NCI-H774 (cell line): ENCODE data around the gene TKFC.
A peak's percentile ranks its signal among the peaks of the same experiment; 100 is the strongest.
"Not testable (repeated sequence)": the region's sequence is repeated elsewhere in the genome, so short reads cannot be mapped to it uniquely, and the experiment has no call there.

Experiments
- DNase-seq: peaks from one replicate; lab custom pipeline; 2025; lab: John Stamatoyannopoulos, UW

The TKFC gene

DNA sequence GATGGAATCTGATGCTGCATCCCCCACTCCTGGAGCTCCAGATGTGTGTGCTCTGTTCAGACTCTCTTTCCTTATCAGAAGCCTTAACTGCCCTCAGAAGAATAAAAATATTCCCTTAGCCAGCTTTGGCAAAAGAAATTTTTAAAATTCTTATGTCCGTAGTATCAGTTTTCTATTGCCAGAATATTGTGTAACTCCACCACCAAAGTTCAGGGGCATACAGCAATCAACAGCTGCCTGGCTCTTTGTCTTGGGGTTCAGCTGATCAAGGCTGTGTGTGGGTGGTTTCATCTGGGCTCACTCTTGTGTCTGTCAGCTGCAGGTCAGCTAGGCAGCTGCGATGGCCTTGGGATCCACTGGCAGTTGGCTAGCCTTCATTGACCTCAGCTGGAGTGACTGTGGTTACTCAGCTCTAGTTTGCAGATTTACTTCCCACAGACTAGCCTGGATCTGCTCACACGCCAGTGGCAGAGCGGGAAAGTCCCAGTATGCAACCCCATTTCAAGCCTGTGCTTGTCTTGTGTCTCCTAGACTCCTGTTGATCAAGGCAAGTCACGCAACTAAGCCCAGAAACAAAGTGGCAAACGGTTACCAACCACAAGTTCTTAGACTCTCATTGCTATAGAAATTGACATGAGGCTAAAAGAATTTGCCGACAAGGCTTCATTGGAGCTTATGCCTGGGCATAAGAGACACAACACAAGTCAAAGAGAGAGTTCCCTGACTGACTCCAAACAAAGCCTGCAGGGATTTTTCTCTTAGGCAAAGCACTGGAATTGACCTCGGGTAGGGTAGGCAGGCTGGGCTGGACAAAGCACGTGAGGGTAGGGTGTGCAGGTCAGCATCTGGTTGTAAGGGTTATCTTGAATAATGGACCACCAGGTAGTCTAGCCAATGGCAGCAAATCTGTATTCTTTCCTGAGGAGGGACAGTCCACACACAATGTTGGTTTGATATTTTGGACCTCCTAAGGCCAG, 36.6 kb downstream of the TKFC start:
- no peak for DNase-seq

DNA sequence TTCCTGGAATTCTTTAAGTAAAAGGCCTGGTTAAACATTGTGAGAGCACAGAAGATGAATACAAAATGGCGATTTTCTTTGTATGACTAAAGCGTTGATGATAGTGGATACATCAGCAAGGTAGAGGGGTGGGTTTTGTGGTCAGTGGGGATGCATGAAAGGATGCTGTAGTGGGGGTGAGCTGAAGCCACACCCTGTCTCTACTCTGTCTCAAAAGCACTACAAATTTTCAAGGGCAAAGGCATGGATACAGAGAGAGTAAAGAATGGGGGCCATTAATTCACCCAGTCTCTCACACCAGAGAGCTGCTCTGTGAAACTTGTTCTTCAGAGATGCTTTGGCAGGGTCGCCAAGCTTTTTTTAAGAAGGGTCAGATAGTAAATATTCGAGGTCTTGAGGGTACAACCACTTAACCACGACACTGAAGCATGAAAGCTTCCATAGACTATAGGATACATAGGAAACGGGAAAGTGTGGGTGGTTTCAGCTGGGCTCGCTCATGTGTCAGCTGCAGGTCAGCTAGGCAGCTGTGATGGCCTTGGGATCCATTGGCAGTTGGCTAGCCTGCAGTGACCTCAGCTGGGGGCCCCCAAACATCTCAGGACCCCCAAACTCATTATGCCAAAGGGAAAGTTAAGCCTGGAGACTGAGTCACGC, 37.4 kb downstream of the TKFC start:
- DNase-seq: no peak

DNA sequence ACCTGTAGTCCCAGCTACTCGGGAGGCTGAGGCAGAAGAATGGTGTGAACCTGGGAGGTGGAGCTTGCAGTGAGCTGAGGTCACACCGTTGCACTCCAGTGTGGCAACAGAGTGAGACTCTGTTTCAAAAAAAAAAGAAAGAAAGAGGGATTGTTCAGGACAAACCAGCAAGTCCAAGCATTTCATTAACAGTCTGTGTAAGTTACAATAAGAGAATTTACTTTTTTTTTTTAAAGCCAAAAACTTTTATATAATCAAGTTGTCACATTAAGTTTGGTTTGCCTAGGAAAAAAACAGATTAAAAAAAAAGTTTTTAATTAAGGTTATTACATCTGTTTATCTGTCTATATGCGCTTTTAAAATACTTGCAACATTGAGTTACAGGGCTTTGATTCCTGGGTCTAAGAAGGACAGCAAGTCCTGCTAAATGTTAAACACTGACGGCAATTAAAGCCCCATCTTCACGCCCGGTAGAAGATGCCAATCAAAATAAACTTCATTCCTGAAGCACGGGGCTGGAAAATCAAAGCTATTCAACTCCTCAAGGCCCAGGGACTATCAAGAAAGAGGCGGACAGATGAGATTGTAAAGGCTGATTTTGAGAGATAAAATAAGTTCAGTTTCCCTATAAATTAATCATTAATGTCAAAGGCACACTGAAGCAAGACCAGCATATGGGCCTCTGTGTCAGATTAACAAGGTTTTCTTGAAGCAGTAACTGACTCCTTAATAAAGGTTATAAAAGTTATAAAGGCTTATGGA, 39.8 kb downstream of the TKFC start:
- no peak for DNase-seq

DNA sequence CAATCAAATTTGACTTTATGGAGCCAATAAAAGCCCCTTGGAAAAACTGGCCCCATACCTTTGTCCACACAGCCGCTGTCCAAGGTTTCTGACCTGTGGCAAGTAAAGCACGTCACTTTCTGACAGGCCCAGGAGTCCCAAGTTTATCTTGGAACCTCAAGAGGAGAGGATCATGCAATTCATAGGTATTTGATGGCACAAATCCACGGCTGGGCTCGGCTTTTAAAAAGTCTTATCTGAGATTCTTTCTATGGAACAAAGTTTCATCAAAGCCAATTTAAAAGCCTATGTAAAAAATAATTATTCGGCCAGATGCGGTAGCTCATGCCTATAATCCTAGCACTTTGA, 42.7 kb downstream of the TKFC start:
- DNase-seq: no peak

DNA sequence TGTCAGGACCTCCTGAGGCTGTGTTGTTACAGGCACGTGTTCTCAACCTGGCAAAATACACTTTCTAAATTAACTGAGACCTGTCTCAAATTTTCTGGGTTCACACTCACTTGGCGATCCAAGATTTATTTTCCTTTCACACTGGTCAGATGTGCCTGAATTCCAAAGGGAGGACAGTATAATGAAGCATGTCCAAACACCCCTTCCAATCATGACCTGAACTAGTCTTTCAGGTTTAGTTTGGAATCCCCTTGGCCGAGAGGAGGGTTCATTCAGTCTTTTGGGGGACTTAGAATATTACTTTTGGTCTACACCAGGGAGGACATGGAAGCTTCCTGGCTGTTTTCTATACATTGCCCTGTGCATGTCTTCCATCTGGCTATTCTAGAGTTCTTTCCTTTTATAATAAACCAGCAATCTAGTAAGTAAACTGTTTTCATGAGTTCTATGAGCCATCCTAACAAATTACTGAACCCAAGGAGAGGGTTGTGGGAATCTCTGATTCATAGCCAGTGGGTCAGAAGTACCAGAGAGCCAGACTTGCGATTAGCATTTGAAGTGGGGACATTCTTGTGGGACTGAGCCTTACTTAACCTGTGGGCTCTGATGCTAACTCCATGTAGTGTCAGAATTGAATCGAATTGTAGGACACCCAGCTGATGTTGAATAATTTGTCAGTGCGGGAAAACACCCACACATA, 44.6 kb downstream of the TKFC start:
- DNase-seq: no peak

DNA sequence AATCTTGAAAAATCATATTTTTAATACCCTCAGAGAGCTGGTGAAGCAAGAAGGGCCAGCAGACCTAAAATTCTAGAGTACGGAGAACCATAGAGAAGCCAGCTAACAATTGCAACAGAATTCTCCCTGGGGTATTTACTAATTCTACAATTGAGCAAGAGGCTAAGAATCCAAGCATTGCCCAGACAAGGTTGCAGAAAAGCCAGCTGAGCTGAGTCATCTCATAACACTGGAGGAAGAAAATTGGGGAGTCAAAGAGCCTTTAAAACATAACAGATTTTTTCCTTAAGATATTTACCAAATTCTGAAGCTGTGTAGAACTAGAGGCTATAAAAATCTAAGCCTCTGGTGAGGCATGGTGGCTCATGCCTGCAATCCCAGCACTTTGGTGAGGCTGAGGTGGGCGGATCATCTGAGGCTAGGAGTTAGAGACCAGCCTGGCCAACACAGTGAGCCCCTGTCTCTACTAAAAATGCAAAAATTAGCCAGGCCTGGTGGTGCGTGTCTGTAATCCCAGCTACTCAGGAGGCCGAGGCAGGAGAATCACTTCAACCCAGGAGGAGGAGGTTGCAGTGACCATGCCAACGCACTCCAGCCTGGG, 45.8 kb downstream of the TKFC start:
- DNase-seq: no peak

DNA sequence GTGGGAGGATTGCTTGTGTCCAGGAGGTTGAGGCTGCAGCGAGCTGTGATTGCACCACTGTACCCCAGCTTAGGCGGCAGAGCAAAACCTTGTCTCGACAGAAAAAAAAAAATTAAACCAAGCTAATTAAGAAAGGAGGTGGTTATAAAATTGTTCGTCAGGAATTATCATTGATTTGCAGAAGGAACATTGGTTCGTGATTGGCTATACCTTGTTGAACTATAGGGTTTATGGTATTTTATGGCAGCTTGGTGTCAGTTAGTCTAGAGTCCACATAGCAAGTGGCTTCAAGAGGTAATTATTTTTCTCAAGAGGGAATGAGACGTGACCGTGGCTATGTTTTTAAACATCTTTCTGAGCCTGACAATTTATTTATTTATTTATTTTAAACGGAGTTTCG, 47.9 kb downstream of the TKFC start:
- DNase-seq: no peak

DNA sequence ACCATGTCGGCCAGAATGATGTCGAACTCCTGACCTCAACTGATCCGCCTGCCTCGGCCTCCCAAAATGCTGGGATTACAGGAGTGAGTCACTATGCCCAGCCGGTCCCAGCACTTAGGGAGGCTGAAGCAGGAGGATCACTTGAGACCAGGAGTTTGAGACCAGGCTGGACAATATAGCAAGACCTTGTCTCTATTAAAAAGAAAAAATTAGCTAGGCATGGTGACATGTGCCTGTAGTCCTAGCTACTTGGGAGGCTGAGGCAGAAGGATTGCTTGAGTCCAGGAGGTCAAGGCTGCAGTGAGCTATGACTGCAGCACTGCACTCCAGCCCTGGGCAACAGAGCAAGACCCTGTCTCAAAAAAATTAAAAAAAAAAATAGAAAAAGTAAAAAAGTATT, 50.8 kb downstream of the TKFC start:
- DNase-seq: not testable (repeated sequence)

DNA sequence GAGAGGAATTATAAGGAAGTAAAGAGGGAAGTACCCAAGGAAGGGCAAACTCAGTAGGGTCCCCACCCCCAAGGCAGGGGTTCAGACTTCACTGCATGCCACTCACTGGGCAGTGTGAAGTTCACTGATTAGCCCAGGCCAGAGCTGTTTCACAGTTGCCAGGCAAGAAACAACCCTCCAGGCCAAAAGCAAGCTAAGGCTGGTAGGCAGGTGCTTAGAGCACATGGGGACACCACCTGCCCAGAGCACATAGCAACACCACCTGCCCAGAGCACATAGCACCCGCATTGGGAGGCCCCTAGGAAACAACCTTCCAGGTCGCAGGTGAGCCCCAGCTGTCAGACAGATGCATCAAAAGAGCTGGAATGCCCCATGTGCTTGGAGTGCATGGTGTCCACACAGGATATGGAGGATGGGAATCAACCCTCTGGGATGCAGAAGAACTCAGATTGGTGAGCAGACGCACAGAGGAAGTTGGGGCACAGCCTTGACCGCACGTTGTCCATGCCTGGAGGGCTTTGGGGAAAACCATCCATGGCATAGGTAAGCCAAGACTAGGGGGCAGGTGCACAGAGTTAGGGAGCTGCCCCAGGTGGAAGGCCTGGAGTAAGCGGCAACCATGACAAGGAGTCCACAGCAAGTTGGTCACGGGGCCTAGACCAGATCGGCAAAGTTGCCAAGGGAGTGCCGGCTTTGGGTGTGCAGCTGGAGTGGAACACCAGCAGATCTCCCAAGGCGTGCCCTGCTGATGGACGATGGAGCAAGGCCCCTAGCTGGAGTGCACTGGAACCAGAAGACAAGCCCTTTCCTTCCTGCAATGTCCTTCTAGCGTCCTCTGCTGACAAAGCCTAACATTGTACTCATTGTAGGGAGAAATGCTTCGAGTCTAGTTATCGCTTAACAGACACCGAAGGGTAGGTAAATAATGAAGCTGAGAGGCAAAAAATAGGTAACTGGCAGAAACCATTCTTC, 51.5 kb downstream of the TKFC start:
- DNase-seq: peak; percentile 22

DNA sequence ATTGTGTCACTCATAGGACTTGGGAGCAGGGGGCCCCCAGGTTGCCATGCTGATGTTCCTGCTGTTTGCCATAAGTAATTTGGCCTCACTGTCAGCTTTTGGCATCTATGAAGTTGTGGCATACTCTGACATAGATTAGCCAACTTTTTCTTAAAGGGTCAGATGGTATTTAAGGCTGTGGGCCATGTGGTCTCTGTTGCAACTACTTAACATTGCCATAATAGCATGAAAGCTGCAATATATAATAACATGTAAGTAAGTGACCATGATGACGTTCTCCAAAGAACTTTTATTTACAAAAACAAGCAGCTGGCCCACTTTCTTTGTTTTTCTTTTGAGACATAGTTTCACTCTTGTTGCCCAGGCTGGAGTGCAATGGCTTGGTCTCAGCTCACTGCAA, 57.1 kb downstream of the TKFC start:
- no peak for DNase-seq

DNA sequence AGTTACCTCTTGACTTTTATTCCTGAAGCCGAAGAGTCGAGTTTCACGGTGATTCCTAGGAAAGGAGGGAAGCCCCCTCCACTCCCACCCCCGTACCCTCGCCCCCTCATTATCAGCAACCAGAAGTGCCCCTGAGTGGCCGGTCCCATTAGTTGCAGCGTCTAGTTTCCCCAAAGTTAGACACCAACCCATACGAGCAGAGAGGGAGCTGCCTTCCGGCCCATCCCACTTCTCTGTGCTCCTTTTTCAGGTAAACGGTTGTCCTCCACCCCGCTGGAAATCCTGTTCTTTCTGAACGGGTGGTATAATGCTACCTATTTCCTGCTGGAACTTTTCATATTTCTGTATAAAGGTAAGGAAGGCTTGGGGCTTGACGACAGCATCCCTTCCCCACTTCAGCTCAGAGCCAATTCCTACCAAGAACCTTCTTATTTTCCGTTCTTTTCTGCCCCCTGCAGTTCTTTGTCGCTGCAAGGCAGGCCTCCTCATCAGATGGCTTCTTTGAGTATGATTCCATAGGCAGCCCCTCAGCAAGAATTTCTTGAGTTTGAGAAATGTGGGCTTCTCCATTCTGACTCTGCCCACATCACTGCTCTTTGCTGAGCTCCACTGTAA, 60.1 kb downstream of the TKFC start:
- no peak for DNase-seq
